Parathyroid adenoma (tissue), 2 donors: Measurements from ENCODE around the gene ILDR1.

Experiments
- H2AFZ ChIP-seq: fragments of 300-600 bp; sonication (generic); one replicate; pipeline ENCODE4 v1.7.0; 2017; ENCODE audit warnings: antibody characterized with exemption, mild to moderate bottlenecking
- H3K27ac ChIP-seq: fragments of 300-600 bp; sonication (generic); one replicate; pipeline ENCODE4 v1.7.0; 2017
- H3K27me3 ChIP-seq: fragments of 300-600 bp; sonication (generic); one replicate; pipeline ENCODE4 v1.7.0; 2017; ENCODE audit warnings: low read length; ENCODE audit not compliant: control insufficient read depth, insufficient read depth
- H3K36me3 ChIP-seq: fragments of 300-600 bp; sonication (generic); one replicate; pipeline ENCODE4 v1.7.0; 2017; ENCODE audit warnings: low read length; ENCODE audit not compliant: control insufficient read depth, insufficient read depth
- H3K4me1 ChIP-seq: fragments of 300-600 bp; sonication (generic); one replicate; pipeline ENCODE4 v1.7.0; 2017; ENCODE audit warnings: control low read depth
- H3K4me2 ChIP-seq: fragments of 300-600 bp; sonication (generic); one replicate; pipeline ENCODE4 v1.7.0; 2017; ENCODE audit warnings: low read length
- H3K4me3 ChIP-seq: fragments of 300-600 bp; sonication (generic); one replicate; pipeline ENCODE4 v1.7.0; 2017; ENCODE audit warnings: low read depth, low read length
- H3K79me2 ChIP-seq: fragments of 300-600 bp; sonication (generic); one replicate; pipeline ENCODE4 v1.7.0; 2017; ENCODE audit warnings: control low read depth
- H3K9ac ChIP-seq: fragments of 300-600 bp; sonication (generic); one replicate; pipeline ENCODE4 v1.7.0; 2017; ENCODE audit warnings: mild to moderate bottlenecking
- H3K9me3 ChIP-seq: fragments of 300-600 bp; sonication (generic); one replicate; pipeline ENCODE4 v1.7.0; 2017; ENCODE audit warnings: low read length; ENCODE audit not compliant: control insufficient read depth
- TF ChIP-seq, protein P1 (sequence below): fragments of 300-600 bp; sonication (generic); IDR thresholded peaks from one replicate; pipeline ENCODE4 v1.7.0; 2017; ENCODE audit warnings: antibody characterized with exemption, mild to moderate bottlenecking
- donor health status: primary hyperparathyroidism.

ILDR1 gene

DNA sequence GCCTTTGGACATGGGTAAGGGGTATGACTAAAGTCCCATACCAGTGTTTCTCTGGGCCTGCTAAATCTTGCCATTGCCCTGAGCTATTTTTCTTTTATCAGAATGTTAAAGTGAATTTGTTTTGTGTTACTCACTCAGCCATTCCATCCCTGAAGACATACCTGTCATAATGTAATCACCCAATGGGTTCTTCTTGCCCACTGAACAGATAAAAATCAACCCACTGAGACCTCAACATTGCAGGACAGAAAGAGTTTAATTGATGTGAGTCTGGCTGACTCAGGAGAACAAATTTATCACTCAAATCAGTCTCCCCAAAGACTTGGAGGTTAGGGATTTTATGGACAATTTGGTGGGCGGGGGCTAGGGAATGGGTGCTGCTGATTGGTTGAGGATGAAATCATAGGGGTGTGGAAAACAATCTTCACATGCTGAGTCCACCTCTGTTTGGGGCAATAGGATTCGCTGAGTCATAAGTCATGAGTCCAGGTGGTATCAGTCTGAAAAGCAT, 47.4 kb downstream of the ILDR1 start:
- Histone ChIP-seq H3K27me3 (no peaks in the 10 kb centered on the region), H3K36me3 (no peaks in the 10 kb centered on the region), H3K9me3 (no peaks in the 10 kb centered on the region), H2AFZ (no peak overlapping the region), H3K4me2 (no peak overlapping the region), H3K79me2 (no peaks in the 10 kb centered on the region), H3K4me1 (no peaks in the 10 kb centered on the region), H3K9ac (no peak overlapping the region), H3K27ac (no peak overlapping the region), H3K4me3 (no peak overlapping the region)
- TF ChIP-seq, protein P1, sequence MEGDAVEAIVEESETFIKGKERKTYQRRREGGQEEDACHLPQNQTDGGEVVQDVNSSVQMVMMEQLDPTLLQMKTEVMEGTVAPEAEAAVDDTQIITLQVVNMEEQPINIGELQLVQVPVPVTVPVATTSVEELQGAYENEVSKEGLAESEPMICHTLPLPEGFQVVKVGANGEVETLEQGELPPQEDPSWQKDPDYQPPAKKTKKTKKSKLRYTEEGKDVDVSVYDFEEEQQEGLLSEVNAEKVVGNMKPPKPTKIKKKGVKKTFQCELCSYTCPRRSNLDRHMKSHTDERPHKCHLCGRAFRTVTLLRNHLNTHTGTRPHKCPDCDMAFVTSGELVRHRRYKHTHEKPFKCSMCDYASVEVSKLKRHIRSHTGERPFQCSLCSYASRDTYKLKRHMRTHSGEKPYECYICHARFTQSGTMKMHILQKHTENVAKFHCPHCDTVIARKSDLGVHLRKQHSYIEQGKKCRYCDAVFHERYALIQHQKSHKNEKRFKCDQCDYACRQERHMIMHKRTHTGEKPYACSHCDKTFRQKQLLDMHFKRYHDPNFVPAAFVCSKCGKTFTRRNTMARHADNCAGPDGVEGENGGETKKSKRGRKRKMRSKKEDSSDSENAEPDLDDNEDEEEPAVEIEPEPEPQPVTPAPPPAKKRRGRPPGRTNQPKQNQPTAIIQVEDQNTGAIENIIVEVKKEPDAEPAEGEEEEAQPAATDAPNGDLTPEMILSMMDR, result no peak

GRCh38 chr3:121970047-121970446, 52.0 kb downstream of the ILDR1 start:
- TF ChIP-seq, protein P1, result no peak
- no peaks in the 10 kb centered on the region for H3K4me1 ChIP-seq
- no peak overlapping the region for H2AFZ ChIP-seq
- no peak overlapping the region for H3K27ac ChIP-seq
- H3K9ac ChIP-seq, result no peak overlapping the region
- H3K9me3 ChIP-seq, result no peaks in the 10 kb centered on the region
- no peaks in the 10 kb centered on the region for H3K36me3 ChIP-seq
- H3K79me2 ChIP-seq, result no peaks in the 10 kb centered on the region
- no peak overlapping the region for H3K4me3 ChIP-seq
- H3K4me2 ChIP-seq, result no peak overlapping the region
- no peaks in the 10 kb centered on the region for H3K27me3 ChIP-seq

DNA sequence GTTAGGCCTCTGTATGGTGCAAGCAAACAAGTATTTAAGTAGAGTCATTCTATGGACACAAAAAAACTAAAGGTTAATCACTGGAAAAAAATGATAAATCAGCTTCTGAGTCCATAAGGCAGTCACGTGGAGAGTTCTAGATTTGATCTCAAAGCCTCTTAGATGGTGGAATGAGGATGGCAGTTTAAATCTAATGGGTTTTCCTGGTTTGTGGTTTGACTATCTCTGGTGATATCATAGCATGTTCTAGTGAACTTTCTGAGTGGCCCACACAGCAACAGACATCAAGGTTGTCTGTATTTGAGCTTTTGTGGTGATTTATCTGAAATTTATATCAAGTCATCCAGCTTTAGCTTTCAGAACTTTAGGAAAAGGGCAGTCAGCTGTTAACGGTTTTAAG, 52.4 kb downstream of the ILDR1 start:
- Histone ChIP-seq H2AFZ (no peak overlapping the region), H3K9ac (no peak overlapping the region), H3K4me3 (no peak overlapping the region), H3K9me3 (no peaks in the 10 kb centered on the region), H3K27ac (no peak overlapping the region), H3K27me3 (no peaks in the 10 kb centered on the region), H3K4me1 (no peaks in the 10 kb centered on the region), H3K79me2 (no peaks in the 10 kb centered on the region), H3K36me3 (no peaks in the 10 kb centered on the region), H3K4me2 (no peak overlapping the region)
- TF ChIP-seq, protein P1, result no peak

GRCh38 chr3:121963608-121964007, 58.4 kb downstream of the ILDR1 start:
- no peak overlapping the region for H2AFZ ChIP-seq
- no peak overlapping the region for H3K4me2 ChIP-seq
- no peak overlapping the region for H3K9ac ChIP-seq
- H3K4me3 ChIP-seq, result no peak overlapping the region
- H3K4me1 ChIP-seq, result no peaks in the 10 kb centered on the region
- H3K9me3 ChIP-seq, result no peaks in the 10 kb centered on the region
- no peak overlapping the region for H3K27ac ChIP-seq
- H3K36me3 ChIP-seq, result no peaks in the 10 kb centered on the region
- TF ChIP-seq, protein P1, result no peak
- no peaks in the 10 kb centered on the region for H3K79me2 ChIP-seq
- no peaks in the 10 kb centered on the region for H3K27me3 ChIP-seq

GRCh38 chr3:121962443-121962842, 59.6 kb downstream of the ILDR1 start:
- Histone ChIP-seq H3K27me3 (no peaks in the 10 kb centered on the region), H3K4me3 (no peak overlapping the region), H3K4me1 (no peaks in the 10 kb centered on the region), H3K79me2 (no peaks in the 10 kb centered on the region), H3K9ac (no peak overlapping the region), H3K9me3 (no peaks in the 10 kb centered on the region), H2AFZ (no peak overlapping the region), H3K4me2 (no peak overlapping the region), H3K27ac (no peak overlapping the region), H3K36me3 (no peaks in the 10 kb centered on the region)
- TF ChIP-seq, protein P1, result no peak
